AG08395 (cell line): ENCODE measurements around the gene PIGL.
"Not testable (repeated sequence)": the region's sequence is repeated elsewhere in the genome, so short reads cannot be mapped to it uniquely, and the experiment has no call there.

Experiments
- DNase-seq: peaks from one replicate; pipeline ENCODE4 v3.0.0; 2012; ENCODE audit warnings: mixed read lengths, low spot score

Gene PIGL

GRCh38 chr17:16273929-16274339 lies 56.9 kb downstream of the PIGL start:
- no peak for DNase-seq

- no peak for DNase-seq
These were observed 58.0 kb downstream of the PIGL start for GRCh38 chr17:16275024-16275423.

GRCh38 chr17:16277163-16277562 lies 60.2 kb downstream of the PIGL start:
- no peak for DNase-seq

GRCh38 chr17:16281351-16281750 lies 64.3 kb downstream of the PIGL start:
- DNase-seq, result peak; percentile 55

- DNase-seq, result peak; percentile 68
These were observed 65.5 kb downstream of the PIGL start for GRCh38 chr17:16282522-16282921.

- DNase-seq, result no peak
These were observed 66.7 kb downstream of the PIGL start for GRCh38 chr17:16283705-16284104.

GRCh38 chr17:16285646-16286008 lies 68.6 kb downstream of the PIGL start:
- DNase-seq, result no peak

GRCh38 chr17:16286009-16286946 lies 69.3 kb downstream of the PIGL start:
- peak; percentile 92 for DNase-seq

- no peak for DNase-seq
These were observed 70.0 kb downstream of the PIGL start for GRCh38 chr17:16286947-16287562.

GRCh38 chr17:16287563-16288027 lies 70.6 kb downstream of the PIGL start:
- peak; percentile 60 for DNase-seq

GRCh38 chr17:16288860-16289571 lies 72.0 kb downstream of the PIGL start:
- no peak for DNase-seq

- DNase-seq, result no peak
These were observed 76.9 kb downstream of the PIGL start for GRCh38 chr17:16293931-16294330.

GRCh38 chr17:16294560-16294959 lies 77.5 kb downstream of the PIGL start:
- DNase-seq, result no peak

GRCh38 chr17:16296072-16296471 lies 79.1 kb downstream of the PIGL start:
- not testable (repeated sequence) for DNase-seq

- DNase-seq, result no peak
These were observed 80.5 kb downstream of the PIGL start for GRCh38 chr17:16297367-16298139.

GRCh38 chr17:16298140-16298662 lies 81.2 kb downstream of the PIGL start:
- no peak for DNase-seq

- no peak for DNase-seq
These were observed 83.5 kb downstream of the PIGL start for GRCh38 chr17:16300554-16300953.

- DNase-seq, result no peak
These were observed 85.2 kb downstream of the PIGL start for GRCh38 chr17:16301963-16302855.

- no peak for DNase-seq
These were observed 85.8 kb downstream of the PIGL start for GRCh38 chr17:16302856-16303255.

GRCh38 chr17:16304830-16305229 lies 87.8 kb downstream of the PIGL start:
- DNase-seq, result no peak

- DNase-seq, result no peak
These were observed 89.2 kb downstream of the PIGL start for GRCh38 chr17:16306211-16306610.
